ENCODE data around the gene CARS1.
"Not testable (repeated sequence)": the region's sequence is repeated elsewhere in the genome, so short reads cannot be mapped to it uniquely, and the experiment has no call there.

CARS1 gene

DNA sequence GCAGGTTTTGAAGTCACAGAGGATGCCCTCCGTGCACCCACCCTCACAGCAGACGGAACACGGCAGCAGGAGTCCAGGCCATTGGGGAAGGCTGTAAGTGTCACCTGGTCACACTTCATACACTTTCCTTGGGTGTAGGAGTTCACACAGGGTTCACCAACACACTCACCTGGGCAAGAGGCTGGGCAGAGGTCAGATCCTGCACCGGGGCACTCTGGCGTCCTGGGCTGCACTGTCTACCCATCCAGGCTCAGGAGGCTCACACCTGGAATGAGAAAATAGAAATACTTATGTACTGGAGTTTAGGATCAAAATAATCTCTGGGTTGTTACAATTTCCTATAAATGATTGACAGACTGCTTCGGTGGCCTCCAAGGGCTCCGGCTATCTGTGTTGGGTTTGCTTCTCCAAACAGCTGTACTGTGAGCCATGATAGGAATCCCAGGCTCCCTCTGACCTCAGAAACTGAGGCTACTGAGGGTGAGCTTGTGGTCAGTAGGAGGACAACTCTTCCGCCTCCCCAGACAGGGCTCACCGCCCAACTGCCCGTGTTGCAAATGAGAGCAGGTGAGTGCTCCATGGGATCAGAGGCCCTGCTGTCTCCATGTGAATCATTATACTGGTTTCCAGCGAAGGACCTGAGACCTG is 20.1 kb upstream of the CARS1 start:
- no peak overlapping the region for H3K27ac ChIP-seq
- POLR2A ChIA-PET (ENCODE audit: low non-redundant PET), result no interaction called here
- CTCF ChIA-PET, result interaction anchor here (2.6 kb wide), 1 partner anchor 14 kb away, joined by 8 read pairs; no protein-coding TSS in a partner anchor
- TF ChIP-seq, protein P1, sequence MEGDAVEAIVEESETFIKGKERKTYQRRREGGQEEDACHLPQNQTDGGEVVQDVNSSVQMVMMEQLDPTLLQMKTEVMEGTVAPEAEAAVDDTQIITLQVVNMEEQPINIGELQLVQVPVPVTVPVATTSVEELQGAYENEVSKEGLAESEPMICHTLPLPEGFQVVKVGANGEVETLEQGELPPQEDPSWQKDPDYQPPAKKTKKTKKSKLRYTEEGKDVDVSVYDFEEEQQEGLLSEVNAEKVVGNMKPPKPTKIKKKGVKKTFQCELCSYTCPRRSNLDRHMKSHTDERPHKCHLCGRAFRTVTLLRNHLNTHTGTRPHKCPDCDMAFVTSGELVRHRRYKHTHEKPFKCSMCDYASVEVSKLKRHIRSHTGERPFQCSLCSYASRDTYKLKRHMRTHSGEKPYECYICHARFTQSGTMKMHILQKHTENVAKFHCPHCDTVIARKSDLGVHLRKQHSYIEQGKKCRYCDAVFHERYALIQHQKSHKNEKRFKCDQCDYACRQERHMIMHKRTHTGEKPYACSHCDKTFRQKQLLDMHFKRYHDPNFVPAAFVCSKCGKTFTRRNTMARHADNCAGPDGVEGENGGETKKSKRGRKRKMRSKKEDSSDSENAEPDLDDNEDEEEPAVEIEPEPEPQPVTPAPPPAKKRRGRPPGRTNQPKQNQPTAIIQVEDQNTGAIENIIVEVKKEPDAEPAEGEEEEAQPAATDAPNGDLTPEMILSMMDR (conservative IDR thresholded peaks at IDR 0.05; ENCODE audit: low read depth), result no peak
- DNase-seq (ENCODE audit: low spot score), result no peak

DNA sequence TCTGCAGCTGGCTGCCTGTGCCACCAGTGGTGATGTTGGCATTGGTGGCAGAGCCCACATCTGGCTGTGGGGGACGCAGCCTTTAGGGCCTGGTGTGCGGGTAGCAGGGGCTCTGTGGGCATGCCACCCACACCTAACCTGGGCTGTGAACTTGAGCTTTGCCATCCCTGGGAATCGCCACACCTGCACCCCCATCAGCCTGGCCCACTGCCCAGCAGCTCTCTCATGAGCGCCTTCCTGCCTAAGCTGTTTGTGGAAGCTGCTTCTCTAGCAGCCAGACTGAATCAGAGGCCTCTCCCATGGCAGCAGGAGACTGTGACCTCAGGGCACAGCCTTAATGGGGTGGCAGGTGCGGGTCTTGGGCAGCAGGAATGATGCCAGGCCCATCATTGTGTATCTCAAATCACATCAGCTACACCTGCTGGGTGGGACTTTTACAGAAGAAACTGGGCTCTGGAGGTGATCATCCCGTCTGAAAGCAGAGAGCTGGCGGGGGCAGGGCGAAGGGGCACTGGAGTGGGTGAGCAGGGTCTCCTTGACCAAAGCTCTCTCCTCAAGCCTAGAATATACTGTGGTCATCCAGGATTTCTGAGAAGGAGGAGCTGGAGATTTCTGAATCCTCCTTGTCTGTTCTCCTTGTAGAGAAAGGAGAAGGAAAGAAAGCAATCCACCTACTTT is 17.8 kb upstream of the CARS1 start:
- no peak for DNase-seq (ENCODE audit: low spot score)
- ChIA-PET POLR2A (ENCODE audit: low non-redundant PET) (no interaction called here), CTCF (interaction anchor here (0.6 to 1.3 kb wide), 3 partner anchors 16 to 542 kb away, joined by 3 to 6 read pairs (median 4); no protein-coding TSS in a partner anchor)
- no peak overlapping the region for H3K27ac ChIP-seq
- TF ChIP-seq, protein P1 (conservative IDR thresholded peaks at IDR 0.05; ENCODE audit: low read depth), result no peak

DNA sequence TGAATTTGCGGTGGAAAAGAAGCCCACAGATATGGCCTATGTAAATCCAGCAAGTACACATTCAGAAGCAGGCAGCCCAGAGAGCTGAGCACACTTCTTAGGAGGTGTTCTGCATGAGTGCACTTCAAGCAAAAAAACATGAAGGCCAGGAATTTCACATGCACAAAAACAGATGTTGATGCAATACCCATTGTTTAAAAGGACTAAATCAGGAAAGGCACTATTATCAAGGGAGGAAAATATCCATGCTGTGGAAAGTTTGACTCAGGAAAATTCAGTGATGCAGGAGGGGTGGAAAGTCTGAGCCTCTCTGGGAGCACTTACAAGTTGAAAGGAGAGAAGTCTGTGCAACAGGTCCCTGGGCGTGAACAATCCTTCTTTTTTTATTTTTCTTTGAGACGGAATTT is 15.8 kb upstream of the CARS1 start:
- H3K27ac ChIP-seq, result no peak overlapping the region
- DNase-seq (ENCODE audit: low spot score), result no peak
- ChIA-PET POLR2A (ENCODE audit: low non-redundant PET) (interaction anchor here (0.5 kb wide), 1 partner anchor 144 kb away, joined by 3 read pairs; no protein-coding TSS in a partner anchor), CTCF (interaction anchor here (0.6 kb wide), 1 partner anchor 131 kb away, joined by 3 read pairs; no protein-coding TSS in a partner anchor)
- TF ChIP-seq, protein P1 (conservative IDR thresholded peaks at IDR 0.05; ENCODE audit: low read depth), result no peak

DNA sequence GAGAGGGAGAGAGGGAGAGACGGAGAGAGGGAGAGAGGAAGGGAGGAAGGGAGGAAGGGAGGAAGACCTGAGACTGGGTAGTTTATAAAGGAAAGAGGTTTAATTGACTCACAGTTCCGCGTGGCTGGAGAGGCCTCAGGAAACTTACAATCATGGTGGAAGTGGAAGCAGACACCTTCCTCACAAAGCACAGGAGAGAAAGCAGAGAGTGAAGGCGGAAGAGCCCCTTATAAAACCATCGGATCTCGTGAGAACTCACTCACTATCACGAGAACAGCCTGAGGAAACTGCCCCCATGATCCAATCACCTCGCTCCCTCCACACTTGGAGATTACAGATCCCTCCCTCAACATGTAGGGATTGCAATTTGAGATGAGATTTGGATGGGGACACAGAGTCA is 12.2 kb upstream of the CARS1 start:
- ChIA-PET CTCF (no interaction called here), POLR2A (ENCODE audit: low non-redundant PET) (interaction anchor here (0.6 kb wide), 1 partner anchor 34 kb away, joined by 7 read pairs; no protein-coding TSS in a partner anchor)
- TF ChIP-seq, protein P1 (conservative IDR thresholded peaks at IDR 0.05; ENCODE audit: low read depth), result no peak
- no peak for DNase-seq (ENCODE audit: low spot score)
- H3K27ac ChIP-seq, result no peak overlapping the region

DNA sequence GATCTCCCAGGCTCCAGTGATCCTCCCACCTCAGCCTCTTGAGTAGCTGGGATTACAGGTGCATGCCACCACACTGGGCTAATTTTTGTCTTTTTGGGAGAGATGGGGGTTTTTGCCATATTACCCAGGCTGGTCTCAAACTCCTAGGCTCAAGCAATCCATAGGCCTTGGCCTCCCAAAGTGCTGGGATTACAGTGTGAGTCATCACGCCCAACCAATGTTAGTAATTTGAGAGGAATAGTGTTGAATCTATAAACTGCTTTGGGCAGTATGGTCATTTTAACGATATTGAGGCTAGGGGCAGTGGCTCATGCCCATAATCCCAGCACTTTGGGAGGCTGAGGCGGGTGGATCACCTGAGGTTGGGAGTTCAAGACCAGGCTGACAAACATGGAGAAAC is 9.1 kb upstream of the CARS1 start:
- CTCF ChIA-PET, result interaction anchor here (0.7 kb wide), 2 partner anchors 24 to 645 kb away, joined by 3 read pairs; no protein-coding TSS in a partner anchor
- H3K27ac ChIP-seq; POLR2A ChIA-PET (ENCODE audit: low non-redundant PET); DNase-seq (ENCODE audit: low spot score): not testable (repeated sequence)

DNA sequence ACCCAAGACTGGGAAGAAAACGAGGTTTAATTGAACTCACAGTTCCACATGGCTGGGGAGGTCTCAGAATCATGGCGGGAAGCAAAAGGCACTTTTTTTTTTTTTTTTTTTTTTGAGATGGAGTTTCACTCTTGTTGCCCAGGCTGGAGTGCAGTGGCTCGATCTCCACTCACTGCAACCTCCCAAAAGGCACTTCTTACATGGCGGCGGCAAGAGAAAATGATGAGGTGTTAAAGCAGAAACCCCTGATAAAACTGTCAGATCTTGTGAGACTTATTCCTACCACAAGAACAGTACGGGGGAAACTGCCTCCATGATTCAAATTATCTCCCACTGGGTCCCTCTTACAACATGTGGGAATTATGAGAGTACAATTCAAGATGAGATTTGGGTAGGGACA is 7.5 kb upstream of the CARS1 start:
- CTCF ChIA-PET; POLR2A ChIA-PET (ENCODE audit: low non-redundant PET): not testable (repeated sequence)

DNA sequence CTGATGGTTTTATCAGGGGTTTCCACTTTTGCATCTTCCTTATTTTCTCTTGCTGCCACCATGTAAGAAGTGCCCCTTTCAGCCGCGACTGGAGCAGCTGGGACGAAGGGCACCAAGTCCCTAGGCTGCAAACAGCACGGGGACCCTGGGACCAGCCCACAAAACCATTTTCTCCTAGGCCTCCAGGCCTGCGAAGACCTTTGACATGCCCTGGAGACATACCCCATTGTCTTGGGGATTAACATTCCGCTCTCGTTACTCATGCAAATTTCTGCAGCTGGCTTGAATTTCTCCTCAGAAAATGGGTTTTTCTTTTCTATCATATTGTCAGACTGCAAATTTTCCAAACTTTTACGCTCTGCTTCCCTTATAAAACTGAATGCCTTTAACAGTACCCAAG is 6.7 kb upstream of the CARS1 start:
- H3K27ac ChIP-seq, result peak overlapping the region; percentile 54
- DNase-seq (ENCODE audit: low spot score); POLR2A ChIA-PET (ENCODE audit: low non-redundant PET): not testable (repeated sequence)
- CTCF ChIA-PET, result interaction anchor here (0.6 kb wide), 1 partner anchor 13 kb away, joined by 4 read pairs; no protein-coding TSS in a partner anchor

More for the DNA sequence above, 7.5 kb upstream of the CARS1 start:
- H3K27ac ChIP-seq; DNase-seq (ENCODE audit: low spot score): not testable (repeated sequence)

DNA sequence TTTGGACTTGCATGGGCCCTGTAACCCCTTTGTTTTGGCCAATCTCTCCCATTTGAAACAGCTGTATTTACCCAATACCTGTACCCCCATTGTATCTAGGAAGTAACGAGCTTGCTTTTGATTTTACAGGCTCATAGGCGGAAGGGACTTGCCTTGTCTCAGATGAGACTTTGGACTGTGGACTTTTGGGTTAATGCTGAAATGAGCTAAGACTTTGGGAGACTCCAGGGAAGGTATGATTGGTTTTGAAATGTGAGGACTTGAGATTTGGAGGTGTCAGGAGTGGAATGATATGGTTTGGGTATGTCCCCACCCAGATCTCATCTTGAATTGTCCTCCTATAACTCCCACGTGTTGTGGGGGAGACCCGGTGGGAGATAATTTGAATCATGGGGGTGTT is 6.2 kb upstream of the CARS1 start:
- POLR2A ChIA-PET (ENCODE audit: low non-redundant PET); DNase-seq (ENCODE audit: low spot score); CTCF ChIA-PET: not testable (repeated sequence)
- peak overlapping the region; percentile 54 for H3K27ac ChIP-seq

All from RWPE1 (cell line).